Islet of Langerhans (tissue), 1 donor: ENCODE data around the gene ADCK1.
A peak's percentile ranks its signal among the peaks of the same experiment; 100 is the strongest.
"Not testable (repeated sequence)": the region's sequence is repeated elsewhere in the genome, so short reads cannot be mapped to it uniquely, and the experiment has no call there.

ENCODE experiments used
- FAIRE-seq: peaks from one replicate; lab custom pipeline; 2011; peaks lifted over from hg19 to GRCh38; lab: Jason Lieb, UNC

ADCK1 gene

GRCh38 chr14:77809011-77809410, 9.1 kb downstream of the ADCK1 start:
- FAIRE-seq = no peak

DNA sequence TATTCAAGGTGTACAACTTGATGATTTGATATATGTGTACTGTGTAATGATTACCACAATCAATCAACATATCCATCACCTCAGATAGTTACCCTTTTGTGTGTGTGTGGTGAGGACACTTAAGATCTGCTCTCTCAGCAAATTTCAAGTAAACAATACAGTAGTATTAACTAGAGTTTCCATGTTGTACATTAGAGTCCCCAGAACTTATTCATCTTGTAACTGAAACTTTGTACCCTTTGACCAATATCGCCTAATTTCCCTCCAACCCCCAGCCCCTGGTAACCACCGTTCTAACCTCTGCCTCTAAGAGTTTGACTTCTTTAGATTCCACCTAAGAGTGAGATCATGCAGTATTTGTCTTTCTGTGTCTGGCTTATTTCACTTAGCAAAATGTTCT, 12.1 kb downstream of the ADCK1 start:
- FAIRE-seq = no peak

- not testable (repeated sequence) for FAIRE-seq
These were observed 12.8 kb downstream of the ADCK1 start for GRCh38 chr14:77812682-77813081.

GRCh38 chr14:77822307-77822706, 22.4 kb downstream of the ADCK1 start:
- FAIRE-seq = no peak

- FAIRE-seq = no peak
These were observed 22.8 kb downstream of the ADCK1 start for GRCh38 chr14:77822741-77823140.

- no peak for FAIRE-seq
These were observed 23.5 kb downstream of the ADCK1 start for GRCh38 chr14:77823378-77823777.

GRCh38 chr14:77825895-77826519, 26.1 kb downstream of the ADCK1 start:
- FAIRE-seq = no peak

- no peak for FAIRE-seq
These were observed 30.8 kb downstream of the ADCK1 start for GRCh38 chr14:77830692-77831091.

- no peak for FAIRE-seq
These were observed 32.4 kb downstream of the ADCK1 start for GRCh38 chr14:77832297-77832696.

- FAIRE-seq = no peak
These were observed 38.0 kb downstream of the ADCK1 start for GRCh38 chr14:77837926-77838325.

DNA sequence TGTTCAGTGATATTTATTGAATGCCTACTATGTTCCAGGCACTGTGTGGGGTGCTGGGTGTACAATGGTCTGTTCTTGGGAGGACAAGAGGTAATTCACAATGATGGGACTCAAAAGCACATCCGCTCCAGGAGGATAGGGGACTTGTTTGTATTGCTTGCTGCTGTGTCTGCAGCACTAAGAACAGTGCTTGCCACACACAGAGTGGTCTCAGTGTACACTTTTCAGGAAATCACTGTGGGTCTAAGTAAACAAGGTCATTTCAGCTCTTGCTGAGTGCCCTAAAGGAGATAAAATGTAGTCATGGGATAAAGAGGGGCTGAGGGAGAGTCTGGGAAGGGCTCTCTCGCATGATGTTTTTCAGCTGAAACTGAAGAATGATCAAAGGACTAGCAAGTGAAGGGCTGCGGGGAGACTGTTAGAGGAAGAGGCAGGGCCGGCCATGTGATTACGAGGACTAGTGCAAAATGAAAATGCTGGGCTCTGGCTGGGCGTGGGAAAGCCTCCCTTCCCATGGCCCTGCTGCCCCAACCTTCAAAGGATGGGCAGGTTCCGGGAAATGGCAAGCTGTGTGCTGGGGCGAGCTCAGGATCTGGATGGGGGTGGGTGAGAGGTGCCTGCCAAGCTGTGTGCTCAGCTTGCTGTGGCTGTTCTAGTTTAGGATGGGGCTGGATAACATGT, 39.1 kb downstream of the ADCK1 start:
- FAIRE-seq = no peak

- FAIRE-seq = no peak
These were observed 43.3 kb downstream of the ADCK1 start for GRCh38 chr14:77843195-77843594.

GRCh38 chr14:77843651-77844050, 43.7 kb downstream of the ADCK1 start:
- FAIRE-seq = no peak

GRCh38 chr14:77844802-77845201, 44.9 kb downstream of the ADCK1 start:
- FAIRE-seq = no peak

DNA sequence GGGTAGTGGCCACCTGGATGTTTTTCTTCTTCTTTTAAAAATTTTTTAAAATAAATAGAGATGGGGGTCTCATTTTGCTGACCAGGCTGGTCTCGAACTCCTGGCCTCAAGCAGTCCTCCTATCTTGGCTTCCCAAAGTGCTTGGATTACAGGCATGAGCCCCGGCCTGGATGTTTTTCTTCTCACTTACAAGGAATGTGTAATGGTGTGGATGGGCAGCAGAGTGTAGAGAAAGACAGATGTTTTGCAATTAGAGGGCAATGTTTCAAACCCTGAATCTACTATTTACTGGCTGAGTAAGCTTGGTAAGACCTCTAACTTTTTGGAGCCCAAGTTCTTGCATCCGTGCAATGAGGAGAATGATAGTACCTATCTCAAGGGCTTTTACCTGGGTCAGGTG, 48.1 kb downstream of the ADCK1 start:
- no peak for FAIRE-seq

GRCh38 chr14:77849711-77850110, 49.8 kb downstream of the ADCK1 start:
- FAIRE-seq = no peak

DNA sequence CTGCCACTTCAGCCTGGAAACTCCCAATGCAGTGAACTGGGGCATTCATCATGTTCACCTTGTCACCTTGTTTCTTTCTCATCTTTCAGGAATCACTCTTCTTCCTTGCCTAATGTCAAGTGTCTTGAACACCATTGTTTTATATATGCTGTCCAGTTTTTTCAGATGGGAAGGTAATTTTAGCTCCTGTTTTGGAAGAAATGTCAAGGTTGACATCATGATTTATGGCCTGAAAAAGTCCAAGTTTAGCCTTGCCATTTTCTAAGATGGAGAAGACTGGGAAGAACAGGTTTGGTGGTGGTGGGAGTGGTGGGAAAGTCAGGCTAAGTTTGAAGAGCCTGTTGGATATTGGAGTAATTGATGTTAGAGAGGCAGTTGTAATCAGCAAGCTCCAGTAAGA, 54.0 kb downstream of the ADCK1 start:
- no peak for FAIRE-seq

GRCh38 chr14:77856941-77857340, 57.0 kb downstream of the ADCK1 start:
- FAIRE-seq = no peak

DNA sequence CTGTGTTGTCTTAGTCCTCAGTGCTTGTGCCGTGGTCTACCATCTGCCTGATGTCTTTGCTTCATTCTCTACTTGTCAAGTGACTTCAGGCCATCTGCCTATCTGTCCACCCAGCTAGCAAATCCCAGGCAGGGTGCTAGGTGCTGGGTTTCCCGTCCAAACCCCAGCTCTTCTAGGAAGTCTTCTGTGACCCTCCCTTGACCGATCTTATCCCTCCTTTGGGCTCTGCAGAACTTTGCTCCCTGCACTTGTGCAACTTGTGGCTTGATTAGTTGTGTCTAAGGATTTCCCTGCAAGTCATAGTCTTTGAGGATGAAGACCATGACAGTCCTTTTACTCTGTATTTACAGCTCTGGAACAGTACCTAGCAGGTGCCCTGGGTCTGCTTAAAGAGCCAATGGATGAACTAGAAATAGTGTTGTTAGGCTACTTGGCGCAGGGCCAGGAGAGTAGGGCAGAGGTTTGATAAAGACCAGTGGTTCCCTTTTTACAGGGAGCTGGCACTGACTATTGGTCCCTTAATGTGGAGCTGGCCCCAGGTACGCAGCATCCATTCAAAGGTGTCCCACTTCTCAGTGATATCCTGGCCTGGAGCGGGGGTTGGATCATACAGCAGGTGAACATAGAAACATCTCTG, 60.1 kb downstream of the ADCK1 start:
- FAIRE-seq = no peak

GRCh38 chr14:77861201-77861600, 61.3 kb downstream of the ADCK1 start:
- FAIRE-seq = no peak

DNA sequence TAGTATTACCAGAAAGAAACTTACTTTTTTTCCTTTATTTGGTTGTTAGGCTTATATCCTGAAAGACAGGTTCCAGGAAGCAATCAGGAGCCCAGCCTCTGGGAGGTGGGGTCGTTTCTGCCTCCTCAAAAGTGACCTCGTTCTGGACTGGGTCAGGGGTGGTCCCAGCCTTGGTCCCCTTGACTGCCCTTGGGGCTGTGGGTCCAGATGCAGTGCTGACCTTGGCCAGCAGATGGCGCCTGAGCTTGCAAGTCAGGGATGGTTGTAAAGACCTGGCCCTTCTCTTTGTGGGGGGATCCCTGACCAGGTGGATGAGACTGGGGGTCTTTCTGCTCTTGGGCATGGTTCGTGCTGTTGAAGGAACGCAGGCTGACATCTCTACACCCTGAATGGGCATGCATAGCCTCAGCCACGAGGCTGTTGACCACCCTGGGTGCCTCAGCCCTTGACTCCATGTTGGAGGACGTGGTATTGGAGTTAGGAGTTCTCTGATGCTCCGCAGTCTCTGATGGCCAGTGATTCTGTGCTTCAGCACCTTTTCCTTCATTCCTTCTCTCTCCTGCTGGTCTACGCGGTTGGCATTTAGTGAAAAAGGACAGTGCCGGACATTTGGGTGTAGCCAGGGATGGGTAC, 62.4 kb downstream of the ADCK1 start:
- peak; percentile 70 for FAIRE-seq

DNA sequence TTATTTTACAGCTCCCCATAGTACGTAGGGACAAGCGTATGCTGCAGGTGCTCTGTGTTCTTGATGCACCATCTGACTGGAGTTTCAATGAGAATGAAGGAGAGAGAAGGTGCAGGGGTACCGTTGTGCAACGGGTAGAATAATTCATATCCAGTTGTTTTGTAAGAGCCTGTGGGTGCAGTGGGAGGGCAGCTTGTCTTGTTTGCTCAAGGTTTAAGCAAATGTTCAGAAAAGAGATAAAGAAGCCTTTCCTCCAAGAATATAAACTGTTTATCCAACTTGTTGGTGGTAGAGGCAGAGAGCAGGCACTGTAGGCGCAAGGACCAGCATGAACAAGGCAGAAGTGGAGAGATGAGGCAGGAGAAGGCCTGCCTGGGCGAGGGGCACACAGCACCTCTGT, 64.2 kb downstream of the ADCK1 start:
- FAIRE-seq = no peak

DNA sequence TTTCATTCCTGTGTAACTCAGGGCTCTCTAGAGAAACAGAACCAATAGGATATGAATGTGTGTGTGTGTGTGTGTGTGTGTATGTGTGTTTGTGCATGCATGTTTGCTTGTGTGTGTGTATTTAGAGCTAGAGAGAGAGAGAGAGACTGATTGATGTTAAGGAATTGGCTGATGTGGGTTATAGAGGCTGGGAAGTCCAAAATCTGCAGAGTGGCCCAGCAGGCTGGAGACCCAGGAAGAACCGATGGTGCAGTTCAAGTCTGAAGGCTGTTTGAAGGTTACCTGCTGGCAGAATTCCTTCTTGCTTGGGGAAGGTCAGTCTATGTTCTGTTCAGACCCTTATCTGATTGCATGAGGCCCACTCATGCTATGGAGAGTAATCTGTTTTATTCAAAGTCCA, 64.7 kb downstream of the ADCK1 start:
- FAIRE-seq = no peak
